HG02943 (cell line): Measurements from ENCODE around the gene AGRN.
"Not testable (repeated sequence)": the region's sequence is repeated elsewhere in the genome, so short reads cannot be mapped to it uniquely, and the experiment has no call there.

Experiments
- ATAC-seq: cut with Tn5 transposase; IDR thresholded peaks from one replicate; pipeline ENCODE4 v1.9.1; 2021; ENCODE audit warnings: mild to moderate bottlenecking, low read depth, moderate library complexity; ENCODE audit not compliant: unreplicated experiment

AGRN gene

DNA sequence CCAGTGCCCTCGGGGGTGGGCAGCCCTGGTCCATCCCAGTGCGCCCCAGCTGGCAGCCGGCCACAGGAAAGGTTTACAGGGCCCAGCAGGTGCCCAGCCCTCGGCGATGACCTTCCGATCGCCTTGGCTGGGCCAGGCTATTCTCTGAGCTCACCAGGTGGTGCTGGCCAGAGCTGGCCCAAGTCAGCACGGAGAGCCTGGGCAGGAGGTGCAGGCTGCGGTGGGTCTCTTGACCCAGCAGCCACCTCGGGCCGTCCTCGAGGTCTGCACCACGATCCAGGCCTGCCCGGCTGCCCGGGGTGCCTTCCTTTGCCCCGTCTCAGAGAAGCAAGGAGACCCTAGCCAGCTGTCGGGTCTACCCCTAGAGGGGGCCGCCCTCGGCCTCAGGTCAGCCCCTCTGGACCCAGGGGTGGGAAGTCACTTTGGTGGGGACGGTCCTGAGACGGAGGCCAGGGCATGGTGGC lies 38.4 kb upstream of the AGRN start:
- ATAC-seq: no peak

DNA sequence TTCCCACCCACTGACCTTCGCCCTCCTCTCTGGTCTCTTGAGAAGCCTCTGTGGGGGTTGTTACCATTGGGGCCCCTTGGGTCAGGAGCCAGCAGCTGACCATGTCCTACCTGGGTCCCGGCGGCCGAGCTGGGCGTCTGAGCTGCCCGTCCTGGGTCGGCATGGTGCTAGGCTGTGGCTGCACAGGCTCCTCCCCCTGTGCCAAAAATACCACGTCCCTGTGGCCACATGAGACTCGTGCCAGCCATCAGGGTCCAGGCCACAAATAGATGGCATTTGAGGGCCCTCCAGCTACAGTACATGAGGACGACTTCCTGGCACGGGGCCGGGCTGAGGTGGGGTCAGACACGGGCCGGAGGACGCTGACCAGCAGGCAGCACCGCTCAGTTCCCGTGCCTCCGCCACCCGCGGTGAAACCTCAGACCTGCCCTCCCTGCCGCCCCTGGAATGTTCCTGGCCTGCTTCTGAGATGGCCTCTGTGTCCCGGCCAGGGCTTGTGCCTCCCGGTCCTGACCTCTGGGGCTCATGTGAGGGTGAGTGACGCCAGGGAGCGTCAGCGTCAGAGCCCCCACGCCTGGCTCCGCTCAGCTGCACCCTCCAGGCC lies 37.9 kb upstream of the AGRN start, which contains the start of gene PERM1:
TSS of gene PERM1 (minus strand) at position 139 of the 604 bp plus-strand sequence. CDS start 1,064 bp downstream, outside the sequence.
- ATAC-seq: no peak

DNA sequence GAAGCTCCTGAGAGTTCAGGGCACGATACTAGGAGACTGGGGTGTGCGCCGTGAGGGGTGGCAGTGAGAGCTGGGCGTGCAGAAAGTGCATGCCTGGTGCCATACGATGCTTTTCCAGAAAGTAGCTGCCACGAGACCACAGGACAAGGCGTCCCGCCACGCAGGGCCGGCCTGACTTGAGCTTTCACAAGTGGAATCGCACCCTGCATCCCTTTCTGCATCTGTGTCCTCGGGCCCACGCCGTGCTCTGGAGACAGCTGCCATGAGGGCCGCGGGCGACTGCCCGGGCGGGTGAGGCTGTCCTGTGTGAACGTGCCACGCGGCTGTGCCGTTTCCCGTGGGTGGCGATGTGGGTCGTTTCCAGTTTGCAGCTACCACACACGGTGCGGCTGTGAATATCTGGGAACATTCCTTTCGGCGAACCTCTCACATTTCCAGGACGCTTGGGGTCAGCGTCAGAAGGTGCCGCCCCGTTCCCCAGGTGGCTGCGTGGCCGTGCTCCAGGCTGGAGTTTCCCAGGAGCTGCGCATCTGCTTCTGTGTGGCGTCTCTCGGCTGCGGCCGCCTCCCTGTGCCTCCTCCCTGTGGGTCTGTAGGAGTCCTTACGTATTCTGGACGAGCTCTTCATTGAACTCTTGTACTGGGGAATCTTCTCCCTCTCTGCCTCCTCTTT lies 37.0 kb upstream of the AGRN start:
- ATAC-seq: no peak

DNA sequence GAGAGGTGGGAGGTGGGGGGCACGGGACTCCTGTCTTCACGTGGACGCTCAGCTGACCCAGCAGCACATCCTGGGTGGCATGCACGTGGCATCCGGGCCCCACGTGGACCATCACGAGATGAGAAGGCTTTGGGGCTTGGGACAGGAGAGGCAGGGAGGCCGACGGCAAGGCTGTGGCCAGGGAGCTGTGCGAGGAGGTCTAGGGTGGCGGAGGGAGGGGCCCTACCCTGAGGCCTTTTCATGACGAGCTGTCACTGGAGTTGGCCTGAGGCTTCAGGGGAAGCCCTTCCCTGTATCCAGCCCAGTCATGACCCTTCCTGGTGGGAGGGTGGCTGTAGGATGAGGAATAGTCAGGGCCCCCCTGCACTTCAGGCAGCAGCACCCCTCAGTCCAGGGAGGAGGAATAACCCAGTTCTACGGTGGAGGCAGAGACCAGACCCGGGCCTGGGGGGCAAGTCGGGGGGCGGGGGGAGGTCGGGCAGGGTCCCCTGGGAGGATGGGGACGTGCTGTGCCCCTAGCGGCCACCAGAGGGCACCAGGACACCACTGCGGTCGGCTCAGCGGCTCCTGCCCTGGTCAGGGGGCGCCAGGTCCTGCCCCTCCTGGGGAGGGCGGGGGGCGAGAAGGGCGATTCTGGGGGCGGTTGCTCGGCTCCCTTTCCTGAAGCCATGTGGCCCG lies 36.0 kb upstream of the AGRN start:
- no peak for ATAC-seq

DNA sequence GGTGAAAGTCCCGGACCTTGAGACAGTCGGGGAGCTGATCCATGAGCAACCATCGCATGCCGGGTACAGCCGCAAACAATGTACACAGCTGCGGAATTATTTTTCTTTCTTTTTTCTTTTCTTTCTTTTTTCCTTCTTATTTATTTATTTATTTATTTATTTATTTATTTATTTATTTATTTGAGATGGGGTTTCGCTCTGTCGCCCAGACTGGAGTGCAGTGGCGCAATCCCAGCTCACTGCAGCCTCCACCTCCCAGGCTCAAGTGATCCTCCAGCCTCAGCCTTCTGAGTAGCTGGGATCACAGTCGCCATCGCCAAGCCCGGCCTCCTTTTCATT lies 35.5 kb upstream of the AGRN start:
- no peak for ATAC-seq

DNA sequence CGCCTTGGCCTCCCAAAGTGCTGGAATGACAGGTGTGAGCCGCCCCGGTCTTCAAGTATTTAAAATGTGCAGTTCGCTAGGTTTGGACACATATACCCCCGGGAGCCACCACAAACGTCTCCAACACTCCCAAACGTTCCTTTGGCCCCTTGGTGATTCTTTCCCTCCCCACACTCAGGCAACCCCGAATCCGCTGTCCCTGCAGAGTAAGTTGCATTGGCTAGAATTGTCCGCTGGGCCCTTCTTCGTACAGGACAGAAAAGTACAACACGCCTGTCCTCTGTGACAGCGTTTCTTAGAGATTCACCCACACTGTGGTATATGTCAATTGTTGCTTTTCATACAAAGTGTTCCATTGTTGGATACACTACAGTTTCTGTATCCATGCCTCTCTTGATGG lies 34.8 kb upstream of the AGRN start:
- ATAC-seq: no peak

DNA sequence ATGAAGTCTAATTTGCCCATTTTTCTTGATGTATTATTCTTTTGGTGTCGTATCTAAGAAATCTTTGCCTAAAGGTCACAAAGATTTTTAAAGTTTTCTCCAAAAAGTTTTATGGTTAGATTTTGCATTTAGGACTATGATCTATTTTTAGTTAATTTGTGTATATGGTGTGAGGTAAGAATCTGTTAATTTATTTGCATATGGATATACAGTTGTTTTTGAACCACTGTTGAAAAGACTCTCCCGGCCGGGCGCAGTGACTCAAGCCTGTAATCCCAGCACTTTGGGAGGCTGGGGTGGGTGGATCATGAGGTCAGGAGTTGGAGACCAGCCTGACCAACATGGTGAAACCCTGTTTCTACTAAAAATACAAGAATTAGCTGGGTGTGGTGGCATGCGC lies 31.9 kb upstream of the AGRN start:
- not testable (repeated sequence) for ATAC-seq

DNA sequence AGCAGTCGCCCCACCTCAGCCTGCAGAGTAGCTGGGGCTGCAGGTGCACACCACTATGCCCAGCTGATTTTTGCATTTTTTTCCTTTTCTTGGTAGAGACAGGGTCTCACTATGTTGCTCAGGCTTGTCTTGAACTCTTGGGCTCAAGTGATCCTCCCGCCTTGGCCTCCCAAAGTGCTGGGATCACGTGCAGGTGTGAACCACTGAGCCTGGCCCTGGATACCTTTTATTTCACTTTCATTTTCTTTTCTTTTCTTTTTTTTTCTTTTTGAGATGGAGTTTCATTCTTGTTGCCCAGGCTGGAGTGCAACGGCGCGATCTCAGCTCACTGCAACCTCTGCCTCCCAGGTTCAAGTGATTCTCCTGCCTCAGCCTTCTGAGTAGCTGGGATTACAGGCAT lies 28.6 kb upstream of the AGRN start:
- ATAC-seq: not testable (repeated sequence)

DNA sequence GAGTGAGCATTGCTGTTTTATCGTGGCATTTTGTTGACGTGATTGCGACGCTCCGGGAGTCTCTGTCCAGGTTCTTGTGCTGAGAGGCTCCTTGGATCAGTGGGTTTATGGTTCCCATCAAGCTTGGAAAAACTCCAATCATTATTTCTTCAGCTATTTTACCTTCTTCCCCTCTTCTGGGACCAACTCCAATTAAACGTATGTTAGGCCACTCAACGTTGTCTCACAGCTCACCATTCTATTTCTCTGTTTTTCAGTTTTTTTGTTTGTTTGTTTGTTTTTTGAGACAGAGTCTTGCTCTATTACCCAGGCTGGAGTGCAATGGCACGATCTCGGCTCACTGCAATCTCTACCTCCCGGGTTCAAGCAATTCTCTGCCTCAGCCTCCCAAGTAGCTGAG lies 28.0 kb upstream of the AGRN start:
- ATAC-seq: no peak

DNA sequence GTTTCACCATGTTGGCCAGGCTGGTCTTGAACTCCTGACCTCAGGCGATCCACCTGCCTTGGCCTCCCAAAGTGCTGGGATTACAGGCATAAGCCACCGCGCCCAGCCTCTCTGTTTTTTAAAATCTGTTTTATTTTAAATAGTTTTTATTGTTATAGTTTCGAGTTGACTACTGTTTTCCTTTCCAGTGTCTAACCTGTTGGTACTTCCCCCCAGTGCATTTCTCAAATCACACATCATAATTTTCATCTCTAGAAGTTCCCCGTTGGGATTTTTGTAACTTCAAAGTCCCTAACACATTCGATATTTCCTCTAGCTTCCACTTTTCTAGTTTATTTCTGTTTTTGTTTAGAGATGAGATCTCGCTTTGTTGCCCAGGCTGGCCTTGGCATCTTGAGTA lies 27.6 kb upstream of the AGRN start:
- ATAC-seq: no peak

DNA sequence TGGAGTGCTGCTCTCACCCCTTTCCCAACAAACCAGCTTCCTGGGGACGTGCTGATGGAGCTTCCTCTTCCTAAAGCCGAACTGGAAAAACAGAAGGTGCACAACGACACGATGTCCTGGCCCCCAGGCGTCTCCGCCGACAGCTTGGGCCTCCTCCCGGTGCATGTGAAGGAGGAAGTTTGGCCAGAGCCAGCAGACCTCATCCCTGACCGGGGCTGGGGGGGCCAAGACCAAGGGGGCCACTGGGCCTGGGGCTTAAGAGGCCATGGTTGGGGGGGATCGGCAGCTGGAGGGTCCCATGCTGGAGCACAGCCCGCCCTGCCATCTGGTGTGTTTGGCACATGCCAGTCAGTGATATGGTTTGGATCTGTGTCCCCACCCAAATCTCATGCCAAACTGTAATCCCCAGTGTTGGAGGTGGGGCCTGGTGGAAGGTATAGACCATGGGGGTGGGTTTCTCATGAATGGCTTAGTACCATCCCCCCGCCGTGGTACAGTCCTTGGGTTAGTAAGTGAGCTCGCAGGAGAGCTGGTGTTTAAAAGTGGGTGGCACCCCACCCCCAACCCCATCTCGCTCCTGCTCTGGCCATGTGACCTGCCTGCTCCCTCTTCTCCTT lies 26.4 kb upstream of the AGRN start:
- no peak for ATAC-seq

DNA sequence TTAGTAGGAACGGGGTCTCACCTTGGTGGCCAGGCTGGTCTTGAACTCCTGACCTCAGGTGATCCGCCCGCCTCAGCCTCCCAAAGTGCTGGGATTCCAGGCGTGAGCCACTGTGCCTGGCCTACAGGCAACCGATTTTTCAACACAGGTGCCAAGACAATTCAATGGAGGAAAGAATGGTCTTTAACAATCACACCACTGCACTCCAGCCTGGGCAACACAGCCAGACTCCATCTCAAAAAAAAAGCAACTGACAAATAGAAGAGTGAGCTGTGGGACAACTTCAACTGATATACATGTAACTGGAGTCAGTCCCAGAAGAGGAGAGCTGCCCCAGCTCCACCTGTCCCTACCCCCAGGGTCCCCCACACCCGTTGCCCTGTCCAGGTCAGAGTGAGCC lies 25.4 kb upstream of the AGRN start:
- ATAC-seq: not testable (repeated sequence)

DNA sequence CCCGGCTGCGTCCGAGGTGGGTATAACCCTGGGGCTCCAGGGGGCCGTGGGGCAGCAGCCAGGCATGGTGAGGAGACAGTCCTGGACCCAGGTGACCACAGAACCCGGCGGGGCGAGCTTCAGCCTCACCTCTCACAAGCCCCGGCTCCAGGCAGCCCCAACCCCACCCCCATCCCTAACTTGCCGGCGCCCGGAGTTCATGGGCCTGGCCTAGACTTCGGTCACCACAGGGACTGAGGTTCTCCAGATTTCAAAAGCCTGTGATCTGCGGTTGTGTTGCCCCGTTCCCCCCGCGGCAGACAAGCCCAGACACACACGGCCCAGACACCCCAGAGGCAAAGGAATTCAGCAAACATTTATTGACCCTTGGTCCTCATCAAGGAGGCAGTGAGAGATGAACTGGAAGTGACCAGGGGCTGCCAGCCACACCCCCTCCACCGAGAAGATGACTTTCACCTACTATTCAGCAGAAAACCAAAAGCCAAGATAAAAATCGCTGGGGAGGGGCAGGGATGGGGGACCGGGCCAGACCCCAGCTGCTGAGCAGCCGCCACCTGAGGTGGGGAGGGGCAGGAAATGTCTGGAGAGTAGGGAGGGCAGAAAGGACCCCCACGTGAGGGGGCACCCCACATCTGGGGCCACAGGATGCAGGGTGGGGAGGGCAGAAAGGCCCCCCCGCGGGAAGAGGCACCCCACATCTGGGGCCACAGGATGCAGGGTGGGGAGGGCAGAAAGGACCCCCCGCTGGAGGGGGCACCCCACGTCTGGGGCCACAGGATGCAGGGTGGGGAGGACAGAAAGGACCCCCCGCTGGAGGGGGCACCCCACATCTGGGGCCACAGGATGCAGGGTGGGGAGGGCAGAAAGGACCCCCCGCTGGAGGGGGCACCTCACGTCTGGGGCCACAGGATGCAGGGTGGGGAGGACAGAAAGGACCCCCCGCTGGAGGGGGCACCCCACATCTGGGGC lies 24.0 kb upstream of the AGRN start:
- no peak for ATAC-seq

DNA sequence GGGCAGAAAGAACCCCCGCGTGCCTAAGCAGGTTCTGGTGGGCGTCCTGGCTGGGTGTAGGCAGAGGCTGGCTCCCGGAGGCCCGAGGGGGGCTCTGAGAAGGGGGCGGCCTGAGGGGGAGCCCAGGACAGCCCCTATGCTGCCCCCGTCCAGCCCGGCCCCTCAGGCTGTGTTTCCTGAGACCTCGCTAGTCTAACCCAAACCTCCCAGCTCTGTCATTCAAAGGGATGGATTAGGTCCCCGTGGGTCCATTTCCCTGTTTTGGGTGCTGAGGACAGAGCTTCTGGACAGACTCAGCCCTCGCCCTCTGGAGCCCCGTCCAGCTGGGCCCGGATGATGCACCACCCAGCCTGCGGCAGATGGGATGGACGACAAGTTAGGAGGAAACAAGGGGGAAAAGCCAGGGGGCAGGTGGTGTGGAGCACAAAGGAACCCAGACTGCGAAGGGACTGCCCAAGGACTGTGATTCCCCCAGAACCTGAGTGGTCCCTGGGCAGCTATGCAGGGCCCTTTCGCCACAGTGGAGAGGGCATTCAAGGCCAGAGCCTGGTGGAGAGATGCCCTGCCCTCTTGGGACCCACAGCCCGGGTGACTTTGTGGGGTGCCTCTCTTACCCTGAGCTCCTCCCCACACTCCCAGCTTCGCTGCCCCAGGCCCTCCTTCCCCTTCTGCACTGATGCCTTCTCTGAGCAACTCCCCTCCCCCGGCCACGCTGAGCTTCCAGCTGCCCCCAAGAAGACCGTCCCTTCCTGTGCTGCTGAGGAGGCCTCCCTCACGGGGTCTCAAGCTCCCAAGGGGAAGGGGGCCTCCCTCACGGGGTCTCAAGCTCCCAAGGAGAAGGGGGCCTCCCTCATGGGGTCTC lies 22.8 kb upstream of the AGRN start:
- no peak for ATAC-seq

DNA sequence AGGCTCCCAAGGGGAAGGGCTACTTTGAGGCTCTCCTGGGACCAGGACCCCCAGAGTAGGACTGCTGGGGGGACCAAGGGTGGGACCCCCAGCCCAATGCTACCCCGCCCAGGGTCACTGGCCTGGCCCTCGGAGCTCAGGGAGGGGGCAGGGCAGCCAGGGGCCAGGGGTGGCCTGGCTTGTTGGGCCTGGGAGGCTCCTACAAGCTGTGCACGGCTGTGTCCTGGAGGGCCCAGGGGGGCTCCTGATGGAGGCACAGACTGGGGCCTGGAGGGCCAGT lies 22.3 kb upstream of the AGRN start:
- ATAC-seq: no peak

DNA sequence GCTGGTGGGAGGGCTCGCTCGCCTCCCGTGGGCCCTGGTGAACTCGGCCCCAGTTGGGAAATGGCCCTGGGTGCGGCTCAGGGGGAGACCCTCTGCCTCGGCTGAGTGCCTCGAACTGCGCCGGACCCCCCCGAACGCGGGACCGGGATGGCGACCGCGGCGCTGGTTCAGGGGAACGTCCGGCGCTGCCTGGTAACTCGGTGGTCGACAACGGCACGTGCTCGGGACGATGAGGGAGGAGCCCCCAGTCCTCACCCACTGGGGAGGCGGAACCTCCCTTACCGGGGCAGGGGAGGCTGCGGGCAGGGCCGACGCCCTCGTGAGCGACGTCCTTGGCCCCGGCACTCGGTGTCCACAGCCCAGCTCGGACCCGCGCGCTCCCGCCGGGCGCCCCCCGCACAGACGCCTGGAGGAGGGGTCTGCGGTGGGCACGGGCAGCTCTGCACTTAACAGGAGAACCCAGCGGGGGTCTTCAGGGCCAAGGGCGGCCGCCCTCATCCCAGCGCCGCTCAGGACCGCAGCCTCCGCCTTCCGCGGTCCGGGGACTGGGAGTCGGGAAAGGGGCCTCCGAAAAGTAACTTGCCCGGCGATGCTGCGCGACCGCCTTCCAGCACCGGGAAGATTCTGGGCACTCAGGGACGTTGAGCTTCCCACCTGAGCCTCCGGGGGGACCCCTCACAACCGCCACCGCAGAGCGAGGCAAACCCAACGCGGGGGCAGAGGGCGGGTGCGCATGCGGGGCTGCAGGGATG lies 21.8 kb upstream of the AGRN start:
- no peak for ATAC-seq

DNA sequence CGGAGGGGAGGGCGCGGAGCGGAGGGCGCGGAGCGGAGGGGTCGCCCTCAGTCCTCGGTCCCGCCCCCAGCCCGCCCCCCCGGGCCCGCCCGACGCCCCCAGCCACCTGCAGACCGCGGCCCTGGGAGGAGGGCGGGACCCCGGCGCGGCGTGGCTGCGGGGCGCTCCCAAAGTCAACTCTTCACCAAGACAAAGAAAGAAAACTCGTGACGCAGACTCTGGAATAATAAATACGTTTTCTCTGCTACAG lies 21.2 kb upstream of the AGRN start:
- no peak for ATAC-seq

DNA sequence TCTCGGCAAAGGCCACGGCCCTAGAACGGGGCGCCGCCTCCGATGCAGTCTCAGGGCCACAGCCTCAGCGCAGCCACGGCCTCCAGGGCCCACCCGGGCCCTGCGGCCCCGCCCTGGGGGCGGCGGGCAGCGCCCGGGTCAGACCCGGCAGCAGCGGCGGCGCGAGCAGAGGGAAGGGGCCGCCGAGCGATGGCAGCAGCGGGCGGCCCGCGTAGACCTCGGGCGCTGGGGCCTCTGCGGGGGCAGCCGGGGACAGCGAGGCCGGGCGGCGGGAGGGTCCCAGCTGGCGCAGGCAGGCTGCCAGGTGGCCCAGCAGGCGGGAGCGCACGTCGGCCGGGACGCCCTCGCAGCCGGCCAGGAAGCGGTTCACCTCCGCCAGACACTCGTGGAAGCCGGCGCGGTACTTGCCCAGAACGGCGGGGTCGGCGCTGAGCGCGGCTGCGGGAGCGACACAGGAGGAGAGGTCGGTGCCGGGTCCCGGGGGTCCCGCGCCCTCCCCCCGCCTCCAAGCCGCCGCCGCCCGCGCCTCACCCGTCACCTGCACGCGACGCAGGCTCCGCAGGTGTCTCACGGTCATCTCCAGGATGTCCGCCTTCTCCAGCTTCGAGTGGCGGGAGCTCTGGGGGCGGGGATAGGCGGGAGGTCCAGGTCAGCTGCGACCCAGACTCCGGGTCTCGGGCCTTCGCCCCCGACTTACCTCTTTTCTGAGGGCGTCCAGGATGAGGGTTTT lies 20.8 kb upstream of the AGRN start:
- no peak for ATAC-seq
